ENCODE data around the gene DTX2.
"Not testable (repeated sequence)": the region's sequence is repeated elsewhere in the genome, so short reads cannot be mapped to it uniquely, and the experiment has no call there.

- not testable (repeated sequence) for TF ChIP-seq POLR2AphosphoS5 (IDR thresholded peaks at IDR 0.05; ENCODE audit: low read depth, low read length); TCF7L2 (IDR thresholded peaks at IDR 0.05; ENCODE audit: borderline replicate concordance, extremely low read depth, insufficient read depth, insufficient read length); ZNF274 (IDR thresholded peaks at IDR 0.05; ENCODE audit: low read depth, low read length); SIN3A (IDR thresholded peaks at IDR 0.05; ENCODE audit: low read depth); ATF3 (IDR thresholded peaks at IDR 0.05); POLR2A (IDR thresholded peaks at IDR 0.05; ENCODE audit: borderline replicate concordance, extremely low read depth, insufficient read depth, insufficient read length); EZH2 (IDR thresholded peaks at IDR 0.05); CEBPB (IDR thresholded peaks at IDR 0.05; ENCODE audit: low read depth)
- TF ChIP-seq, protein P1, sequence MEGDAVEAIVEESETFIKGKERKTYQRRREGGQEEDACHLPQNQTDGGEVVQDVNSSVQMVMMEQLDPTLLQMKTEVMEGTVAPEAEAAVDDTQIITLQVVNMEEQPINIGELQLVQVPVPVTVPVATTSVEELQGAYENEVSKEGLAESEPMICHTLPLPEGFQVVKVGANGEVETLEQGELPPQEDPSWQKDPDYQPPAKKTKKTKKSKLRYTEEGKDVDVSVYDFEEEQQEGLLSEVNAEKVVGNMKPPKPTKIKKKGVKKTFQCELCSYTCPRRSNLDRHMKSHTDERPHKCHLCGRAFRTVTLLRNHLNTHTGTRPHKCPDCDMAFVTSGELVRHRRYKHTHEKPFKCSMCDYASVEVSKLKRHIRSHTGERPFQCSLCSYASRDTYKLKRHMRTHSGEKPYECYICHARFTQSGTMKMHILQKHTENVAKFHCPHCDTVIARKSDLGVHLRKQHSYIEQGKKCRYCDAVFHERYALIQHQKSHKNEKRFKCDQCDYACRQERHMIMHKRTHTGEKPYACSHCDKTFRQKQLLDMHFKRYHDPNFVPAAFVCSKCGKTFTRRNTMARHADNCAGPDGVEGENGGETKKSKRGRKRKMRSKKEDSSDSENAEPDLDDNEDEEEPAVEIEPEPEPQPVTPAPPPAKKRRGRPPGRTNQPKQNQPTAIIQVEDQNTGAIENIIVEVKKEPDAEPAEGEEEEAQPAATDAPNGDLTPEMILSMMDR (IDR thresholded peaks at IDR 0.05 in 2 of 3, conservative IDR thresholded peaks at IDR 0.05 in 1 of 3; ENCODE audit: borderline replicate concordance in 1 of 3, insufficient read depth in 1 of 3, low read depth in 2 of 3, low read length in 2 of 3), result not testable (repeated sequence)
- TF ChIP-seq, protein P2, sequence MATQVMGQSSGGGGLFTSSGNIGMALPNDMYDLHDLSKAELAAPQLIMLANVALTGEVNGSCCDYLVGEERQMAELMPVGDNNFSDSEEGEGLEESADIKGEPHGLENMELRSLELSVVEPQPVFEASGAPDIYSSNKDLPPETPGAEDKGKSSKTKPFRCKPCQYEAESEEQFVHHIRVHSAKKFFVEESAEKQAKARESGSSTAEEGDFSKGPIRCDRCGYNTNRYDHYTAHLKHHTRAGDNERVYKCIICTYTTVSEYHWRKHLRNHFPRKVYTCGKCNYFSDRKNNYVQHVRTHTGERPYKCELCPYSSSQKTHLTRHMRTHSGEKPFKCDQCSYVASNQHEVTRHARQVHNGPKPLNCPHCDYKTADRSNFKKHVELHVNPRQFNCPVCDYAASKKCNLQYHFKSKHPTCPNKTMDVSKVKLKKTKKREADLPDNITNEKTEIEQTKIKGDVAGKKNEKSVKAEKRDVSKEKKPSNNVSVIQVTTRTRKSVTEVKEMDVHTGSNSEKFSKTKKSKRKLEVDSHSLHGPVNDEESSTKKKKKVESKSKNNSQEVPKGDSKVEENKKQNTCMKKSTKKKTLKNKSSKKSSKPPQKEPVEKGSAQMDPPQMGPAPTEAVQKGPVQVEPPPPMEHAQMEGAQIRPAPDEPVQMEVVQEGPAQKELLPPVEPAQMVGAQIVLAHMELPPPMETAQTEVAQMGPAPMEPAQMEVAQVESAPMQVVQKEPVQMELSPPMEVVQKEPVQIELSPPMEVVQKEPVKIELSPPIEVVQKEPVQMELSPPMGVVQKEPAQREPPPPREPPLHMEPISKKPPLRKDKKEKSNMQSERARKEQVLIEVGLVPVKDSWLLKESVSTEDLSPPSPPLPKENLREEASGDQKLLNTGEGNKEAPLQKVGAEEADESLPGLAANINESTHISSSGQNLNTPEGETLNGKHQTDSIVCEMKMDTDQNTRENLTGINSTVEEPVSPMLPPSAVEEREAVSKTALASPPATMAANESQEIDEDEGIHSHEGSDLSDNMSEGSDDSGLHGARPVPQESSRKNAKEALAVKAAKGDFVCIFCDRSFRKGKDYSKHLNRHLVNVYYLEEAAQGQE (IDR thresholded peaks at IDR 0.05; ENCODE audit: low read depth), result not testable (repeated sequence)
- TF ChIP-seq, protein P3, sequence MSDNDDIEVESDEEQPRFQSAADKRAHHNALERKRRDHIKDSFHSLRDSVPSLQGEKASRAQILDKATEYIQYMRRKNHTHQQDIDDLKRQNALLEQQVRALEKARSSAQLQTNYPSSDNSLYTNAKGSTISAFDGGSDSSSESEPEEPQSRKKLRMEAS (IDR thresholded peaks at IDR 0.05), result not testable (repeated sequence)
Measured at GRCh38 chr7:76485822-76486610, 24.5 kb downstream of the DTX2 start.

Data from HCT116 (cell line).